CD4-positive, alpha-beta T cell treated with Interleukin-10 for 1 hour (primary cell): ENCODE data around the gene CD8B.
A peak's percentile ranks its signal among the peaks of the same experiment; 100 is the strongest.

Experiments
- DNase-seq: peaks from one replicate; pipeline ENCODE4 v3.0.0-alpha.2; 2020

Gene CD8B

GRCh38 chr2:86794861-86795260, 66.8 kb downstream of the CD8B start:
- peak; percentile 45 for DNase-seq

- DNase-seq: peak; percentile 49
These were observed 67.9 kb downstream of the CD8B start for GRCh38 chr2:86793752-86794151.

DNA sequence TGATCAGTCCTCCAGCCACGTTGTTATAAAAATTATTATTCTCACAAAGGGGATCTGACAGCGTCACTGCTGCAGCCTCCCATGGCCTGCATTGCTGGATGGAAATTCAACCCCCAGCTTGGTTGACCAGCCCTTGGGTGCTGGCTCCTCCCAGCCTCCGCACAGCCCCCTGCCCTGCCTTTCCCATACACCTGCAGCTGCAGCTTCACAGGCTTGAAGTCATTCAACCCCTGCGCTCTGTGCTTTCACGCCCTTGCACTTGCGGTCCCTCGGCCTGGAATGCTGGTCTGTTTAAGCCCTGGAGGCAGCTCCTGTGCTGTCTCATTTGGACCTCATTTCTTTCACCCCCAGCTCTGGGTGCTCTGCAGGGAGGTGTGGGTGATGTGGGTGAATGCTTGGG, 70.1 kb downstream of the CD8B start:
- no peak for DNase-seq

DNA sequence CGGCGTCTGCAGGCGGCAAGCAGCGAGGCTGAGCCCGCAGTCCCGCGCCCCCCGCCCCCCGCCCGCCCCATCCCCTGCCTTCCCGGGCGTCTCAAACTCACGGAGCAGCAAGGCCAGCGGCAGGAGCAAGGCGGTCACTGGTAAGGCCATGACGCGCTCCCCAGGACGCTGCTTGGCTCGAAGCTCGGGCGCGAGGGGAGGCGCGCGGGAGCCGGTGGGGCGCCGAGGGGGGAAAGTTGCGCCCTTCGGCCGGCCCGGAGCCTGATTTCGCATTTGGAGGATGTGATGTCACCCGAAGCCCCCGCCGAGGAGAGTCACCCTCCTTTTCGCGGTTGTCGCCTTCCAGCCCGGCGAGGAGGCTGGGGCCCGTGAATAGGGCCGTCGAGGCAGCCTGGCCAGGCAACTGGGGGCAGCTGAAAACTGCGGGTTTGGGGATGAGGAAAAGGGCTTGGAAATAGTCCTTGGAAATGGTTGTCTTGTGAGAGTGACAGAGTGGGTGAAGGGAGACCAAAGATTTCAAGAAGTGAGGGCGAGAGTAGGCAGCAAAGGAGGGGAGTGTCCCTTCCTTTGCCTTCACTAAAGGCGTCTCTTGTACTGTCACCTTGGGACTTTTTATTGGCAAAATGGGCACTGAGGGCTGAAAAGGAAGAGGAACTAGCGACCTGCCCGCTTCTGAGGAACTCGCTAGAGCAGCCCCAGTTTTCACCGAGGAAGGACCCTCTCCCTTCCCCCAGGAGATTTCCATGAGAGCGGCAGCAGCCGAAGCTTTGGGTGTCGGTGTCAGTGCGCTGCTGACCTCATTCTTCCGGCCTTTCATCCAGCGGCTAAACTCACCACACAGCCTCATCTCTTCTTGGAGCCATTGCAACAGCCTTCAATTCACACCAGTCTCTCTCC, 70.8 kb downstream of the CD8B start, which contains the start of gene CD8A:
CD8A (minus strand) TSS at position 238 of the 897 bp plus-strand sequence; CDS start at position 150, 88 bp downstream.
- peak; percentile 76 for DNase-seq

- peak; percentile 31 for DNase-seq
These were observed 71.5 kb downstream of the CD8B start for GRCh38 chr2:86790134-86790675.

- no peak for DNase-seq
These were observed 72.0 kb downstream of the CD8B start for GRCh38 chr2:86789687-86790133.

DNA sequence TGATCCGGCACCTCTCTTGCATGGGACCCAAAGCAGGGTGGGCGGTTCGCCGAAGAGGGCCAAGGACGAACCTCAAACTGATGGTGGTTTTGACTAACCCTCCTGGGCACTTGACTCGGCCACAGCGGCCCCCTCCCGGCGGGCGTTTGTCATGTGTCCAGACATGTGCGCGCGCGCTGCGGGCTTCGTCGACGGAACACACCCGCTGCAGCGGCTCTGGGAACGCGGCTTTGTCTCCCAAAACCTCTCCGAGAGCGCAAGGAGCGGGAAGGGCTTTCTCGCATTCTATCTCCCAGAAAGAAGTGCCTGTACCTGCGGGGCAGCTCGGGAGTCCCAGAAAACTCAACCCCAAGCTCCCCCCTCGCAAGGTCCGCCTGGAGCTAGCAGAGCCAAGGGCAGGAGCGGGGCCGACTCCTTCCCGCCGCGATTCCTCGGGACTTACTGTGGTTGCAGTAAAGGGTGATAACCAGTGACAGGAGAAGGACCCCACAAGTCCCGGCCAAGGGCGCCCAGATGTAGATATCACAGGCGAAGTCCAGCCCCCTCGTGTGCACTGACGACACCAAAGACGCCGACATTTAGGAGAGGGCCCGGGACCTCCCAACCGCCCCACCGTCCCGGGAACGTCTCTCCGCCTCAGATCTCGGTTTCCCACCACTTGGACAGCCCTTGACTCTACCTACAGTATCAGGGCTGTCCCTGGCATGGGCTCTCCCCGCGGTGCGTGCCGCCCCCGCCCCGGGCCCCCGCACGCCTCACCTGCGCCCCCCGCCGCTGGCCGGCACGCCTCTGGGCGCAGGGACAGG, 72.6 kb downstream of the CD8B start:
- peak; percentile 46 for DNase-seq

GRCh38 chr2:86788165-86788564, 73.5 kb downstream of the CD8B start:
- no peak for DNase-seq

DNA sequence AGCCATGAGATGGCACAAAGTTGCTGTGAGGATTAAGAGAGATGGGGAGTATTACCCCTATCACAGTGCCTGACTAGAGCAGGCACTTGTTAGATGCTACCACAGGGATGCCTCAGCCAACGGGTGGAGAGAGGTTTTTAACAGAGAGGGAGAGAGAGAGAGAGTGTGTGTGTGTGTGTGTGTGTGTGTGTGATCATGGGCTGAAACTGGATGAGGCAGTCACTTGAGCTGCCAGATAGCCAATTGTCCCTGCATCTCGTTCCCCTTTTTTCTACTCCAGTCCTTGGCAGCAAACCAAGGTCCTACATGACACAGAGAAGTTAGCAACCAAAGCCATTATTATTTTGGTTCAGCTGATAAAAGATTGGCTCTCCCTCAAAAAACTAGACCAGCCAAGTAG, 74.0 kb downstream of the CD8B start:
- DNase-seq: peak; percentile 62

GRCh38 chr2:86786001-86786536, 75.6 kb downstream of the CD8B start:
- DNase-seq: peak; percentile 88

- DNase-seq: peak; percentile 82
These were observed 76.2 kb downstream of the CD8B start for GRCh38 chr2:86785456-86785855.

GRCh38 chr2:86783615-86784339, 77.9 kb downstream of the CD8B start:
- DNase-seq: no peak

DNA sequence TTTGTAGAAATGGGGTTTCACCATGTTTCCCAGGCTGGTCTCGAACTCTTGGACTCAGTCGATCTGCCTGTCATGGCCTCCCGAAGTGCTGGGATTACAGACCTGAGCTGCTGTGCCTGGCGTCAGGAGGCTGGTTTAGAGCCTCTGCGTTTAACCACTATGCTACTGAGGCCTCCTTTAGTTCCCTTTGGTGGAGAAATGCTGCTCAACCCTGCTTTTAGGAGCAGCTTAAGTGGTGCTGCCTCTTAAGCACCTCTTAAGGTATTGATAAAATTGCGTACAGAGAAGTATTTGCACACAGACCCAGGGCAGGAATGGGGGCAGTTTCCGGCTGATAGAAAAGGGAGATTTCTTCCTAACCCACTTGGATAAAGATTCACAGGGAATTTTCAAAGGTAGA, 78.9 kb downstream of the CD8B start:
- no peak for DNase-seq

- no peak for DNase-seq
These were observed 80.3 kb downstream of the CD8B start for GRCh38 chr2:86781363-86781762.

- DNase-seq: no peak
These were observed 81.7 kb downstream of the CD8B start for GRCh38 chr2:86779971-86780370.

GRCh38 chr2:86778957-86779356, 82.7 kb downstream of the CD8B start:
- DNase-seq: no peak

- DNase-seq: no peak
These were observed 85.2 kb downstream of the CD8B start for GRCh38 chr2:86776532-86776931.

DNA sequence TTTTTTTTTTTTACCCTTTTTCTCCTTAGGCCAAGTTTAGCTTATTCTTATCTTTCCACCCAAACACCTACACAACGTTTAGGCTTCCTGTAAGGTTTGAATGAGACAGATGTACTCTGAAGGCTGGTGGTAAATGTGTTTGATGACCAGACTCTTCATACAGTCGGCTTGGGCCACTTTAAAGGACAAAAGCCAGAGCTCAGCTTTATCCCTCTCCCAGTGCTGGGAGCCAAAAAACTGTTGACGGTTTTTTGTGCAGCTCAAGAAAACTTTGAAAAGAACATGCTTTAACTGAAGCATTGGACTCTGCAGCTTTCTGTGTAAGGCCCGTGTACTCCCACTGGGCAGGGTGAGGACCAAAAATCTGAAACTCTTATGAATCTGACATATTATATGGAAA, 86.3 kb downstream of the CD8B start:
- no peak for DNase-seq

DNA sequence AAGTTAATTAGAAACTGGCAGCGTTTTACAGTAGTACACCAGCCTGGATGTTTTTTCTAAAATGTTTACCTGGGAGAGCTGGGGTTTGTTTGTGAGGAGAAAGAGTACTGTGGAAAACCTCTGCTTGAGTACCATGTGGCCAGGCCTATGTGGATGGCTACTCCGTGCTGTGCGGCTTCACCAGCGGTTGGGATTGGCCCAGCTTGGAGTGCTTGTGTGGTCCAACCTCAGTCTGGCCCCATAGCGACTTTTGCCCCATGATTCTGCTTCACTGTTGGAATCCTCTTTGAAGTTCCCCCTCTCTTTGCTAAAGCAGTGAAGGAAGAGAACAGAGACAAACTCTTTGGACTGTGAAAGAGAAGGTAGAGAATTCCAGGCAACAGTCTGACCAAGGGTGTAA, 86.8 kb downstream of the CD8B start:
- DNase-seq: no peak

- no peak for DNase-seq
These were observed 89.1 kb downstream of the CD8B start for GRCh38 chr2:86772611-86773010.

GRCh38 chr2:86770816-86771301, 90.8 kb downstream of the CD8B start:
- no peak for DNase-seq

DNA sequence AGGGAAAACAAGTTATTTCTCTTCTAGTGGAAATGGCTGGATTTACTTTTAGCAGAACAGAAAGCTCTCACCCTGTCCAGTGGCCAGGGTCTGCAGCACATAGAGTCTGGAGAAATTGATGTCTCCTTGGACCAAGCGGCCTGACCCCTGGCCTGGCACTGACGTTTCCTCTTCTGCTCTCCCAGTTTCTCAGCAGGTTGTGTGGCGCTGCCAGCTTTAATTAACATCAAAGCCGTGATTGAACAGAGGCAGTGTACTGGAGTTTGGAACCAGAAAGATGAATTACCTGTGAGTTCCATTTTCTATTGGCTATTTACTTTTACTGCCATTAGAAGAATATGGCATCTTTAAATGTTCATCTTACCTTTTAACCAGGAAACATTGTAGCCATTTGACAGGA, 91.8 kb downstream of the CD8B start:
- DNase-seq: no peak
